ENCODE data around the gene INCA1. TPM values are rescaled to one million over a fixed set of nuclear protein-coding genes. Genes with fewer than 3 reads are reported as not detected.

The INCA1 gene
- polyA plus RNA-seq, 1 of the 3 experiments (the other 2 are of a cell fraction): 1.2 TPM

DNA sequence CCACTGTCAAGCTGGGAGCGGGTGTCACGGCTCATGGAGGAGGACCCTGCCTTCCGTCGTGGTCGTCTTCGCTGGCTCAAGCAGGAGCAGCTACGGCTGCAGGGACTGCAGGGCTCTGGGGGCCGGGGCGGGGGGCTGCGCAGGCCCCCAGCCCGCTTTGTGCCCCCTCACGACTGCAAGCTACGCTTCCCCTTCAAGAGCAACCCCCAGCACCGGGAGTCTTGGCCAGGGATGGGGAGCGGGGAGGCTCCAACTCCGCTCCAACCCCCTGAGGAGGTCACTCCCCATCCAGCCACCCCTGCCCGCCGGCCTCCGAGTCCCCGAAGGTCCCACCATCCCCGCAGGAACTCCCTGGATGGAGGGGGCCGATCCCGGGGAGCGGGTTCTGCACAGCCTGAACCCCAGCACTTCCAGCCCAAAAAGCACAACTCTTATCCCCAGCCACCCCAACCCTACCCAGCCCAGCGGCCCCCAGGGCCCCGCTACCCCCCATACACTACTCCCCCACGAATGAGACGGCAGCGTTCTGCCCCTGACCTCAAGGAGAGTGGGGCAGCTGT, 26.3 kb upstream of the INCA1 start:
- H2AFZ ChIP-seq (ENCODE audit: low read depth): no peak overlapping the region
- no peaks in the 10 kb centered on the region for H3K27me3 ChIP-seq (ENCODE audit: insufficient read depth)
- H3K4me3 ChIP-seq (ENCODE audit: low read depth in 2 of 2, low read length in 1 of 2): no peak overlapping the region
- no peaks in the 10 kb centered on the region for H3K79me2 ChIP-seq (ENCODE audit: insufficient read depth)
- no peaks in the 10 kb centered on the region for H4K20me1 ChIP-seq (ENCODE audit: insufficient read depth)
- no peaks in the 10 kb centered on the region for H3K9me2 ChIP-seq
- ChIA-PET CTCF (interaction anchor here (1.0 to 1.9 kb wide), 2 partner anchors 36 to 44 kb away, joined by 3 to 4 read pairs; partner anchors contain the start of gene CAMTA2), POLR2A (no interaction called here)
- no peak overlapping the region for H3K4me2 ChIP-seq
- H3K9ac ChIP-seq: no peak overlapping the region
- no peak for DNase-seq
- H3K9me3 ChIP-seq: no peaks in the 10 kb centered on the region
- no peak for TF ChIP-seq EZH2phosphoT487 (IDR thresholded peaks at IDR 0.05; ENCODE audit: borderline replicate concordance, low read depth)
- no peak for TF ChIP-seq SMC3 (IDR thresholded peaks at IDR 0.05; ENCODE audit: low read depth, low read length)
- TF ChIP-seq ZBTB33 (IDR thresholded peaks at IDR 0.05; ENCODE audit: borderline replicate concordance, low read depth): no peak
- TF ChIP-seq RXRA (IDR thresholded peaks at IDR 0.05; ENCODE audit: borderline replicate concordance, low read depth): no peak
- H3F3A ChIP-seq (replicated peaks; ENCODE audit: insufficient read depth): peaks cover 13% of the 10 kb centered on the region
- no peaks in the 10 kb centered on the region for H3K4me1 ChIP-seq (ENCODE audit: control insufficient read depth in 1 of 2, insufficient read depth in 2 of 2, low read depth in 1 of 2, low read length in 1 of 2)
- H3K27ac ChIP-seq (ENCODE audit: low read depth in 2 of 2, low read length in 1 of 2): no peak overlapping the region
- peaks cover 12 to 32% of the 10 kb centered on the region in 2 experiments for H3K36me3 ChIP-seq (replicated peaks in 1 of 2; ENCODE audit: control insufficient read depth in 1 of 2, insufficient read depth in 2 of 2, low read length in 1 of 2)
- WGBS (ENCODE audit: low lambda C conversion rate): 100% methylated on average over 3 of the region's 29 CpGs

- ChIA-PET CTCF (interaction anchor here (1.6 to 1.9 kb wide), 2 partner anchors 16 to 42 kb away, joined by 3 to 4 read pairs; no protein-coding TSS in a partner anchor), POLR2A (no interaction called here)
- TF ChIP-seq ZBTB33 (IDR thresholded peaks at IDR 0.05; ENCODE audit: borderline replicate concordance, low read depth) (no peak), REST (IDR thresholded peaks at IDR 0.05; ENCODE audit: low read depth, low read length) (no peak), NRF1 (IDR thresholded peaks at IDR 0.05; ENCODE audit: low read depth, low read length) (no peak), GATA2 (CRISPR knock-in tag; IDR thresholded peaks at IDR 0.05) (no peak), POLR2AphosphoS5 (IDR thresholded peaks at IDR 0.05; ENCODE audit: low read depth, low read length) (no peak), TCF12 (IDR thresholded peaks at IDR 0.05) (no peak), GABPA (IDR thresholded peaks at IDR 0.05; ENCODE audit: low read depth) (no peak), MAX (IDR thresholded peaks at IDR 0.05; ENCODE audit: low read depth) (no peak), IRF3 (IDR thresholded peaks at IDR 0.05; ENCODE audit: low read depth, low read length) (no peak), FOXM1 (IDR thresholded peaks at IDR 0.05; ENCODE audit: low read depth) (no peak), RCOR1 (IDR thresholded peaks at IDR 0.05; ENCODE audit: low read length) (no peak)
- TF ChIP-seq, protein P1, sequence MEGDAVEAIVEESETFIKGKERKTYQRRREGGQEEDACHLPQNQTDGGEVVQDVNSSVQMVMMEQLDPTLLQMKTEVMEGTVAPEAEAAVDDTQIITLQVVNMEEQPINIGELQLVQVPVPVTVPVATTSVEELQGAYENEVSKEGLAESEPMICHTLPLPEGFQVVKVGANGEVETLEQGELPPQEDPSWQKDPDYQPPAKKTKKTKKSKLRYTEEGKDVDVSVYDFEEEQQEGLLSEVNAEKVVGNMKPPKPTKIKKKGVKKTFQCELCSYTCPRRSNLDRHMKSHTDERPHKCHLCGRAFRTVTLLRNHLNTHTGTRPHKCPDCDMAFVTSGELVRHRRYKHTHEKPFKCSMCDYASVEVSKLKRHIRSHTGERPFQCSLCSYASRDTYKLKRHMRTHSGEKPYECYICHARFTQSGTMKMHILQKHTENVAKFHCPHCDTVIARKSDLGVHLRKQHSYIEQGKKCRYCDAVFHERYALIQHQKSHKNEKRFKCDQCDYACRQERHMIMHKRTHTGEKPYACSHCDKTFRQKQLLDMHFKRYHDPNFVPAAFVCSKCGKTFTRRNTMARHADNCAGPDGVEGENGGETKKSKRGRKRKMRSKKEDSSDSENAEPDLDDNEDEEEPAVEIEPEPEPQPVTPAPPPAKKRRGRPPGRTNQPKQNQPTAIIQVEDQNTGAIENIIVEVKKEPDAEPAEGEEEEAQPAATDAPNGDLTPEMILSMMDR (IDR thresholded peaks at IDR 0.05): no peak
Observed at GRCh38 chr17:5022171-5022711, 24.9 kb upstream of the INCA1 start.

More at GRCh38 chr17:5022171-5022711, 24.9 kb upstream of the INCA1 start:
- Histone ChIP-seq H3K36me3 (replicated peaks in 1 of 2; ENCODE audit: control insufficient read depth in 1 of 2, insufficient read depth in 2 of 2, low read length in 1 of 2) (peaks cover 12 to 32% of the 10 kb centered on the region in 2 experiments), H3K27ac (ENCODE audit: low read depth in 2 of 2, low read length in 1 of 2) (no peak overlapping the region), H3F3A (replicated peaks; ENCODE audit: insufficient read depth) (peaks cover 10% of the 10 kb centered on the region), H3K9ac (no peak overlapping the region), H3K4me2 (no peak overlapping the region), H3K4me3 (ENCODE audit: low read depth in 2 of 2, low read length in 1 of 2) (no peak overlapping the region), H4K20me1 (ENCODE audit: insufficient read depth) (no peaks in the 10 kb centered on the region), H3K9me3 (no peaks in the 10 kb centered on the region), H3K9me2 (no peaks in the 10 kb centered on the region), H3K4me1 (ENCODE audit: control insufficient read depth in 1 of 2, insufficient read depth in 2 of 2, low read depth in 1 of 2, low read length in 1 of 2) (no peaks in the 10 kb centered on the region), H3K27me3 (ENCODE audit: insufficient read depth) (no peaks in the 10 kb centered on the region), H2AFZ (ENCODE audit: low read depth) (no peak overlapping the region), H3K79me2 (ENCODE audit: insufficient read depth) (no peaks in the 10 kb centered on the region)
- DNase-seq: no peak
- WGBS (ENCODE audit: low lambda C conversion rate): 93% methylated on average over 17 of the region's 30 CpGs
